Measurements from ENCODE around the gene GALNT1. TPM values are rescaled to one million over a fixed set of nuclear protein-coding genes. Genes with fewer than 3 reads are reported as not detected.
"Not testable (repeated sequence)": the region's sequence is repeated elsewhere in the genome, so short reads cannot be mapped to it uniquely, and the experiment has no call there.

GALNT1 gene
- polyA plus RNA-seq (2013, experiment 1 of 2; ENCODE audit: insufficient read length): 151 TPM
- polyA plus RNA-seq (2013, experiment 2 of 2; ENCODE audit: insufficient read length): 158 TPM

GRCh38 chr18:35581546-35581897 is at the start of gene GALNT1:
GALNT1 (plus strand) TSS chr18:35581740; CDS start chr18:35654663, 72,923 bp downstream.
- peak; percentile 45 for DNase-seq

- DNase-seq: peak; percentile 51
Observed at GRCh38 chr18:35533916-35534405, 47.6 kb upstream of the GALNT1 start.

- DNase-seq: no peak
Observed at GRCh38 chr18:35535297-35535696, 46.2 kb upstream of the GALNT1 start.

- no peak for DNase-seq
Observed at GRCh38 chr18:35542356-35542755, 39.2 kb upstream of the GALNT1 start.

- no peak for DNase-seq
Observed at GRCh38 chr18:35547008-35547605, 34.4 kb upstream of the GALNT1 start.

- no peak for DNase-seq
Observed at GRCh38 chr18:35549564-35549963, 32.0 kb upstream of the GALNT1 start.

GRCh38 chr18:35553300-35553699 is 28.2 kb upstream of the GALNT1 start:
- DNase-seq: no peak

- DNase-seq: not testable (repeated sequence)
Observed at GRCh38 chr18:35555538-35555937, 26.0 kb upstream of the GALNT1 start.

GRCh38 chr18:35559867-35560266 is 21.7 kb upstream of the GALNT1 start:
- no peak for DNase-seq

GRCh38 chr18:35564795-35565453 is 16.6 kb upstream of the GALNT1 start:
- no peak for DNase-seq

GRCh38 chr18:35566019-35566418 is 15.5 kb upstream of the GALNT1 start:
- DNase-seq: no peak

GRCh38 chr18:35570182-35570581 is 11.4 kb upstream of the GALNT1 start:
- no peak for DNase-seq

GRCh38 chr18:35571138-35571537 is 10.4 kb upstream of the GALNT1 start:
- no peak for DNase-seq

GRCh38 chr18:35572644-35573043 is 8.9 kb upstream of the GALNT1 start:
- no peak for DNase-seq

GRCh38 chr18:35573531-35573930 is 8.0 kb upstream of the GALNT1 start:
- DNase-seq: no peak

GRCh38 chr18:35576240-35576845 is 5.2 kb upstream of the GALNT1 start:
- not testable (repeated sequence) for DNase-seq

GRCh38 chr18:35577045-35577848 is 4.3 kb upstream of the GALNT1 start:
- DNase-seq: peak; percentile 9

- DNase-seq: peak; percentile 66
Observed at GRCh38 chr18:35578481-35578880, 3.1 kb upstream of the GALNT1 start.

- DNase-seq: no peak
Observed at GRCh38 chr18:35578936-35579335, 2.6 kb upstream of the GALNT1 start.

- DNase-seq: peak; percentile 68
Observed at GRCh38 chr18:35580701-35581539, 620 bp upstream of the GALNT1 start.

- DNase-seq: no peak
Observed at GRCh38 chr18:35581898-35582641, 530 bp downstream of the GALNT1 start.

All from fibroblast of skin of scalp (primary cell).